Choroid plexus epithelial cell (primary cell): Measurements from ENCODE around the gene ATP1B1.

Experiments used
- DNase-seq: peaks from one replicate; pipeline ENCODE4 v3.0.0-alpha.2; 2010; ENCODE audit warnings: low read depth
- H3K4me3 ChIP-seq: 2 replicates; pipeline ENCODE4 v1.5.1; 2011; ENCODE audit warnings: low read depth, mild to moderate bottlenecking, control low read depth, low read length, moderate library complexity
- TF ChIP-seq, protein P1 (sequence below): conservative IDR thresholded peaks from 2 replicates; pipeline ENCODE4 v1.5.1; 2011; ENCODE audit warnings: low read depth, mild to moderate bottlenecking, control low read depth, inconsistent platforms, low read length, moderate library complexity

ATP1B1 gene

DNA sequence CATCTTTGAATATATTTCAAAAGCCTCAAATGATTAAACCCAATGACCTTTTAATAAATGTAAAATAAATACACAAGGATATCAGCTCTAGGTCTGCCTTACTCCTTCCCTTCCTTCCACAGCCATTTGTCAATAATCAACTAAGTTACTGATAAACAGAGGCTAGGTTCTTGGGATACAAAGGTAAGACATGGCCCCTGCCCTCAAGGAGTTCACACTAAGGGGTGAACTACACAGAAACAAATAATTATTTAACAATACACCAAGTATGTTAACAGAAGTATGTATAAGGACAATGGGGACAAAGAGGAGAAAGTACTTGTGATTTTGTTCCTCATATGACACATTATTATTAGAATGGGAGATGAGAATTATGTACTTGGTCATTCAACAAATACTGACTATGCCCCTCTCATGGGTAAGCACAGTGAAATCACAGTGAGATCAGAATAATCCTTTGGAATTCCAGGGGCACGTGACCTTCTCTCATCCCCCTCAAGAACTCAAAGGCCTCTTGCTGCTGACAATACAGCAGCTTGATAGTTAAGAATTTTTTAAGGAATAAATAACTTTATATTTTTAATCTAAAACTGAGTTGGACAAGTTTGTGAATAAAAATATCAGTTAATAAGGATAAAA lies 40.2 kb downstream of the ATP1B1 start:
- no peak overlapping the region for H3K4me3 ChIP-seq
- no peak for DNase-seq
- TF ChIP-seq, protein P1, sequence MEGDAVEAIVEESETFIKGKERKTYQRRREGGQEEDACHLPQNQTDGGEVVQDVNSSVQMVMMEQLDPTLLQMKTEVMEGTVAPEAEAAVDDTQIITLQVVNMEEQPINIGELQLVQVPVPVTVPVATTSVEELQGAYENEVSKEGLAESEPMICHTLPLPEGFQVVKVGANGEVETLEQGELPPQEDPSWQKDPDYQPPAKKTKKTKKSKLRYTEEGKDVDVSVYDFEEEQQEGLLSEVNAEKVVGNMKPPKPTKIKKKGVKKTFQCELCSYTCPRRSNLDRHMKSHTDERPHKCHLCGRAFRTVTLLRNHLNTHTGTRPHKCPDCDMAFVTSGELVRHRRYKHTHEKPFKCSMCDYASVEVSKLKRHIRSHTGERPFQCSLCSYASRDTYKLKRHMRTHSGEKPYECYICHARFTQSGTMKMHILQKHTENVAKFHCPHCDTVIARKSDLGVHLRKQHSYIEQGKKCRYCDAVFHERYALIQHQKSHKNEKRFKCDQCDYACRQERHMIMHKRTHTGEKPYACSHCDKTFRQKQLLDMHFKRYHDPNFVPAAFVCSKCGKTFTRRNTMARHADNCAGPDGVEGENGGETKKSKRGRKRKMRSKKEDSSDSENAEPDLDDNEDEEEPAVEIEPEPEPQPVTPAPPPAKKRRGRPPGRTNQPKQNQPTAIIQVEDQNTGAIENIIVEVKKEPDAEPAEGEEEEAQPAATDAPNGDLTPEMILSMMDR: no peak

DNA sequence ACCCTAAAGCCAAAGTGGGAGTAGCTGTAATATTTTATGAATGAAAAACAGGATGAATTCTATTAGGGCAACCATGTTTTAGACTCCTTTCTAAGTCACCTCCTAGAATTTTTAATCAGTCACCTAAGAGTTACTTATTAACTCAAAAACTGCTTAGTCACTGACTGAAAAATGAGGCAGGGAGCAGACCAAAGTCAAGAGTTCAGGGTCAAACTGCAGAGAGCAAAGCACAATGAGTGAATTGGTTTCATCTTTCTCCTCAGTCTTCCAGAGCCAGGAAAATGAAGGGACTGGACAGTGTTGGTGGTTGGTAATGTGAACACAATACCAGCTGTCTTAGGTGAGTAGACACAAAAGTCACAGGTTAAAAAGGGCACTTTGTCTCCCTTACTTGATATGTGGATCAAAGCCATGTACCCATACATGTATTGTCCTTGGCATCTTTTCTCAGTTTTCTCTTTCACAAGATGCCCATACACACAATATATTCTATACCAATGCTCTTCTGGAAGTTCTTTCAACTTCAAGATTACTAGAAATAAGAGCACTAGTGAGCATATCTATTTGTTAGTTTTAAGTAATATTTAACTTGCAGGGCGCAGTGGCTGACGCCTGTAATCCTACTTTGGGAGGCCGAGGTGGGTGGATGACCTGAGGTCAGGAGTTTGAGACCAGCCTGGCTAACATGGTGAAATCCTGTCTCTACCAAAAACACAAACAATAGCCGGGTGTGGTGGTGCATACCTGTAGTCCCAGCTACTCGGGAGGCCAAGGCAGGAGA lies 42.2 kb downstream of the ATP1B1 start:
- TF ChIP-seq, protein P1: no peak
- H3K4me3 ChIP-seq: no peak overlapping the region
- peak; percentile 17 for DNase-seq

- DNase-seq: peak; percentile 65
- TF ChIP-seq, protein P1: no peak
- H3K4me3 ChIP-seq: no peak overlapping the region
Observed at GRCh38 chr1:169149555-169150286, 43.2 kb downstream of the ATP1B1 start.

- no peak for DNase-seq
- TF ChIP-seq, protein P1: no peak
- no peak overlapping the region for H3K4me3 ChIP-seq
Observed at GRCh38 chr1:169150641-169151337, 44.3 kb downstream of the ATP1B1 start.

- TF ChIP-seq, protein P1: no peak
Observed at GRCh38 chr1:169151338-169151837, 44.9 kb downstream of the ATP1B1 start.

DNA sequence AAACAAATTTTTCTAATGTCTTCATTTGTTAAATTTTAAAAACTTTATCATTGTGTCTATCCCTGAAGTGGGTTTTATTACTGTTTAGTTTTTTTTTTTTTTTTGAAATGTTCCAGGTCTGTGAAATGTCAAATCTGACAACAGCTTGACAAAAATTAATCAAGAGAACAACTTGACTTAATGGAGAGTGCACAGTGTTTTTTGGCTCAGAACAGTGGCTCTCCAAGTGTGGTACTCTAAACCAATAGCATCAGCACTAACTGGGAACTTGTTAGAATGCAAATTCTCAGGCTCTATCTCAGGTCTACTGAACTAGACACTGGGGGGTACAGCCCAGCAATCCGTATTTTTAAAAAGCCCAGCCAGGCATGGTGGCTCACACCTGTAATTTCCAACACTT lies 49.2 kb downstream of the ATP1B1 start:
- no peak overlapping the region for H3K4me3 ChIP-seq
- no peak for DNase-seq
- TF ChIP-seq, protein P1: no peak

More at GRCh38 chr1:169151338-169151837, 44.9 kb downstream of the ATP1B1 start:
- no peak overlapping the region for H3K4me3 ChIP-seq
- no peak for DNase-seq
